ENCODE results near the gene SDHAF2.
A peak's percentile ranks its signal among the peaks of the same experiment; 100 is the strongest.
"Not testable (repeated sequence)": the region's sequence is repeated elsewhere in the genome, so short reads cannot be mapped to it uniquely, and the experiment has no call there.

The SDHAF2 gene

DNA sequence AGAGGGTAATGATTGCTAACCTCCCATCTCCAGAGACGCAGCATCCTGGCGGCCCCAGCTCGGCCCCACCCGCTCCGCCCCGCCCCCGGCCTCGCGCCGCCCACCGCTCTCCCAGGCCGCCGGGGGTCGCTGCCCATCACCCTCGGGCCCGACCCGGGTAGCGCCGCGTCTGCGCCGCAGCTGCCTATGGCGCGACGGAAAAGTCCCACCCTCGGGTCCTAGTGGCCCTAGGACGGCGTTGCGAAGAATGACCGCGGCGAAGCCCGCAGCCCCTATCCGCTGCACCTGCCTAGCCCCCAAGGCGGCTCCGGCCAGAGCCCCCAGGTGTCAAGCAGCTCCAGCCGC lies 606 bp upstream of the SDHAF2 start:
- peak; percentile 80 for DNase-seq

GRCh38 chr11:61430839-61431238 lies 915 bp downstream of the SDHAF2 start:
- DNase-seq, result not testable (repeated sequence)

DNA sequence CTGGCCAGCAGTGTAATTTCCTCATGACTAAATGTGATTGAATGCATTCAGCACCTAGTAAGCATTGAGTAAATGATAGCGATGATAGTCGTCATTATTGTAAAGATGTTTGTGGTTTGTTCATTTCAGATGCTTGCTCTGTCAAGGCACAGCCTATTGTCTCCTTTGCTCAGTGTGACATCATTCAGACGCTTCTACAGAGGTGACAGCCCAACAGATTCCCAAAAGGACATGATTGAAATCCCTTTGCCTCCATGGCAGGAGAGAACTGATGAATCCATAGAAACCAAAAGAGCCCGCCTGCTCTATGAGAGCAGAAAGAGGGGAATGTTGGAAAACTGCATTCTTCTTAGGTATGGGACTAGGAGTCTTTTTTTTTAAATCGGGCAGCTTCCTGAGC lies 7.6 kb downstream of the SDHAF2 start:
- DNase-seq, result no peak

- no peak for DNase-seq
Measured at GRCh38 chr11:61439615-61440014, 9.7 kb downstream of the SDHAF2 start.

- DNase-seq, result no peak
Measured at GRCh38 chr11:61442616-61443015, 12.7 kb downstream of the SDHAF2 start.

GRCh38 chr11:61445516-61445915 lies 15.6 kb downstream of the SDHAF2 start:
- DNase-seq, result no peak

DNA sequence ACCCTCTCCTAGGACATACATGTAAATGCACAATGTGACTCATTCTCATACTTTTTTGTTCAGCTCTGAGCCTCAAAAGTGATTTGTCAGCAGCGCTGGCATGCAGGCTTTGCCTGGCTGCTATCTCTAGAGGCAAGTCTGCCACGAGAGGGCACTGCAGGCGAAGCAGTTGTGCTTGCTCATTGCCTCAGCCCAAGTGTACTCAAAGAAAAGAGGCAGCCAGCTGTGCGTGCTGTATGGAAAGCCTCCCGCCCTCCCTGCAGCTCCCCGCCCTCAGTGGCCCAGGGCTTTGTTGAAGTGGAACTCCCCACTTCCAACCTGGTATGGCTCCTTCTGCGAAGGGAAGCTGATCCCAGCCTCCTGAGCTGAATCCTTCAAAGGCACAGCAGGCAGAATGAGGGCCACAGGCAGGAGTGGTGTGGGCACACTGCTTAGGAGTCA lies 16.3 kb downstream of the SDHAF2 start:
- peak; percentile 91 for DNase-seq

- no peak for DNase-seq
Measured at GRCh38 chr11:61447601-61448551, 18.0 kb downstream of the SDHAF2 start.

GRCh38 chr11:61448552-61448927 lies 18.6 kb downstream of the SDHAF2 start:
- no peak for DNase-seq

GRCh38 chr11:61452825-61453224 lies 22.9 kb downstream of the SDHAF2 start:
- no peak for DNase-seq

DNA sequence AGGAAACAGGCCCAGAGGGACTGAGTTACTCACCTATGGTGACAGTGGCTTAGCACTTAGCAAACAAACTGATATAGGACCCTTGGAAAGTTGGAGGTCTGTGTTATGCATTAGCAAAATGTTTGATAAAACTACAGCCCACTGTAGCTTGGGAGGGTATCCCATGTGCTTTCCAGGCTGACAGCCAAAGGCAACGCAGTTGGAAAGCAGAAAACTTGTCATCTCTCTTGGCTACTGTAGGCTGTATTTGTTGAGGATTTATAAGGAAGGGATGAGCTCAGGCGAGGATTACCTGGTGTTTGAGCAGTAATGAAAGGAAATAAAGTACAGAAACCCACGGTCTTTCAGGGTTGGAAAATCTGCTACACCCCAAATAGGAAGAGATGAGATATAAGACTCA lies 23.8 kb downstream of the SDHAF2 start:
- DNase-seq, result no peak

DNA sequence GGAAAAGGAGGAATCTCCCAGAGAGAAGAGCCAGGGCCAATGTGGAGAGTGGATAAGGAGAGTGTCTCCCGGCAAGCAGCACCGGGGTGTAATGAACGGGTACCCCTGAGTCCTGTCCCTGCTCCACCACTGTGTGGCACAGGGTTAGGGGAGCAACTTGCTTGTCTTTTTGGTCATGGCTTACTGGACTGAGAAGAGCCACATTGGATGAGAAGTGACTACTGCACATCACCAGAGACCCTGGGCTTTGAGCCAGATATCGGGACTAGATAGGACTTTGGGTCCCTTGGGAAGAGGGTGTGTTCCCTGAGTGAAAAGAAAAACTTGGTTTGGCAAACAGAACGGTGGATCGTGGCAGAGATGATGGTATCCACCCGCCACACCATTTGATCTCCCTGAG lies 24.6 kb downstream of the SDHAF2 start:
- DNase-seq, result no peak

GRCh38 chr11:61460474-61460881 lies 30.6 kb downstream of the SDHAF2 start:
- DNase-seq, result no peak

GRCh38 chr11:61460986-61461385 lies 31.1 kb downstream of the SDHAF2 start:
- DNase-seq, result no peak

DNA sequence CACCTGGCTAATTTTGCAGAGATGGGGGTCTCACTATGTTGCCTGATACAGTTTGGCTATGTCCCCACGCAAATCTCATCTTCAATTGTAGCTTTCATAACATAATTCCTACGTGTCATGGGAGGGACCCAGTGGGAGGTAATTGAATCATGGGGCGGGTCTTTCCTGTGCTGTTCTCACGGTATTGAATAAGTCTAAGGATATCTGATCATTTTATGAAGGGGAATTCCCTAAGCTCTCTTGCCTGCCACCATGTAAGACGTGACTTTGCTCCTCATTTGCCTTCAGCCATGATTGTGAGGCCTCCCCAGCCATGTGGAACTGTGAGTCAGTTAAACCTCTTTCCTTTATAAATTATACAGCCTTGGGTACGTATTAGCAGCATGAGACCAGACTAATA lies 37.7 kb downstream of the SDHAF2 start:
- not testable (repeated sequence) for DNase-seq

DNA sequence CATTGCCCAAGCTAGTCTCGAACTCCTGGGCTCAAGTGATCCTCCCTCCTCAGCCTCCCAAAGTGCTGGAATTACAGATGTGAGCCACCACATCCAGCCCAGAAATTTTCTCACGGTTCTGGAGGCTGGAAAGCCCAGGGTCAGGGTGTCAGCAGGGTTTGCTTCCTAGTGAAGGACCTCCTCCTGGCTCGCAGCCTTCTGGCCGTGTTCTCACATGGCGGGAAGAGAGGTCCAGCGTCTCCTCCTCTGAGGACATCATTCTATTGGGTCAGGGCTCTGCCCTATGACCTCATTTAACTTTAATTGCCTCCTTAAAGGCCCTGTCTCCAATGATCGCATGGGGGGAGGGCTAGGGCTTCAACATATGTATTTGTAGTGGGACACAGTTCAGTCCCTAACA lies 38.1 kb downstream of the SDHAF2 start:
- no peak for DNase-seq

DNA sequence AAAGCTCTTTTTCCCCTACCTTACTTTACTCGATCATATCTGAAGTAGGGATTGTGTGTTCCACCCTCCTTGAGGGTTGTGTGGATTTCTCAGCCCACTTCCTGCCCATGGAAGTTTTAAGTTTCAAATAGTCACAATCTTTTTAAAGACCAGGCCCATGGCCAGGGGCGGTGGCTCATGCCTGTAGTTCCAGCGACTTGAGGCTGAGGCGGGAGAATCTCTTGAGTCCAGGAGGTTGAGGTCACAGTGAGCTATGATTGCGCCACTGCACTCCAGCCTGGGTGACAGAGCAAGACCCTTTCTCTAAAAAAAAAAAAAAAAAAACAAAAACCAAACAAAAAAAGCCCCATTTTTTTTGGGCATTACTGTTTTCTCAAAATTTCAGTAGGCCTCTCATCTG lies 42.4 kb downstream of the SDHAF2 start:
- DNase-seq, result no peak

GRCh38 chr11:61472868-61473267 lies 42.9 kb downstream of the SDHAF2 start:
- DNase-seq, result no peak

- DNase-seq, result no peak
Measured at GRCh38 chr11:61473370-61474012, 43.6 kb downstream of the SDHAF2 start.

DNA sequence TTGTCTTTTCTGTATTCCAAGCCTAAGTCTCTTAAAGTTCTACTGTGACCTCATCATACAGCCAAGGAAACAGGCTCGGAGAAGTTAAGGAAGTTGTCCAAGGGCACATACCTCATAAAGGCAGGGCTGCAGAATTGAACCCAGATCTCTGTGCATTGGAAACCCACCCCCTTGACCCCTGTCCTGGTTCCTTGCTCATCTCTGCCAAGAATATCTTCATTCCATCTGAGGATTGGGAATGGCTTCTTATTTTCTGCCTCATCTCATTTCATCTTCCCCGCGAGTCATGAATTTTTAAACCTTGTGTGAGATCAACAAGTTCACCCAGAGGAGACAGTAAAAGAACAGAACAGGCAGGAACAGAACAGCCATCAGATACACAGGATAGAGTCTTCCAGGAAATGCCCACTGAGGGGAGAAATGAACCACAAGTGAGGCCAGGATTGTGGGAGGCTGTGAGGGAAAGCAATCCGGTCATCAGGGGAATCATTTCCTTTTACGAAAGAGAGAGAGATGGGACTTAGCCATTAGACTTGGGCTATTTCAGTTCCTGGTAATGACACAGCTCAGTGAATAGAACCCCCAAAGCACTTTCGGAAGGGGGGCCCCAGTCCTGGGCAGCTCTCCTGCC lies 44.2 kb downstream of the SDHAF2 start:
- no peak for DNase-seq

GRCh38 chr11:61475433-61475832 lies 45.5 kb downstream of the SDHAF2 start:
- DNase-seq, result no peak

GRCh38 chr11:61476371-61476770 lies 46.4 kb downstream of the SDHAF2 start:
- DNase-seq, result no peak

- DNase-seq, result no peak
Measured at GRCh38 chr11:61477126-61477525, 47.2 kb downstream of the SDHAF2 start.

DNA sequence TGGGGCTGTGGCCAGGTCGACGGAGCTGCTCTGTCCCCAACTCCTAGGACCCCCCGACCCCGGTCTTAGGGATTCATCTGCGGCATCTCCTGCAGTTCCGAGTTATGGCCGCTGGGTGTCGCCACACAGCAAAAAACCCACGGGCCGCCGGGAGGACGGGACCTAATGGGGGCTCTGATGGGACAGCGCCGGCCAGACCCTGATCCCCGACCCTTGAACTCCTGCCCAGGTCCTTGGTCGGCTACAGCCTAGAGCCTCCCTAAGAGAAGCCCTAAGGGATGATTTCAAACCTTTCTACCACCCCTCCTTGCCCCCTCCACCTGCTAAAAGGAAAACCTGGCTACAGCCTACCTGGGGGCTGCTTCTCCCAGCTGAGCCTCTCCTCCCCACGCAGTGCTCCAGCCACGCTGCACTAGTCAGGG lies 47.8 kb downstream of the SDHAF2 start:
- peak; percentile 59 for DNase-seq
